Measurements from ENCODE around the gene TSG101. TPM values are rescaled to one million over a fixed set of nuclear protein-coding genes. Genes with fewer than 3 reads are reported as not detected.

Gene TSG101
- total RNA-seq, 1 experiment from 2014 or later, result 79.1 TPM

- no peaks in the 10 kb centered on the region for H3K4me1 ChIP-seq (ENCODE audit: control insufficient read depth, insufficient read depth, low read length)
- ChIA-PET CTCF (no interaction called here), POLR2A (no interaction called here)
- TF ChIP-seq TCF7L2 (IDR thresholded peaks at IDR 0.05; ENCODE audit: low read depth, low read length) (no peak), POLR2AphosphoS5 (IDR thresholded peaks at IDR 0.05; ENCODE audit: low read depth, low read length) (no peak), SIN3A (IDR thresholded peaks at IDR 0.05; ENCODE audit: borderline replicate concordance, insufficient read depth, low read depth, low read length) (no peak), CTCF (IDR thresholded peaks at IDR 0.05) (no peak), REST (IDR thresholded peaks at IDR 0.05; ENCODE audit: insufficient read depth in 1 of 2, low read depth in 2 of 2, low read length in 1 of 2) (no peak)
- H3K27me3 ChIP-seq (ENCODE audit: control insufficient read depth, insufficient read depth, low read length), result no peaks in the 10 kb centered on the region
- in situ Hi-C loops (cut with HindIII; ENCODE audit: low pct_unique_long_range_greater_than_20kb, low sequenced_read_pairs), result no loop called here
- no peaks in the 10 kb centered on the region for H3K9me3 ChIP-seq (ENCODE audit: control insufficient read depth, insufficient read depth, low read depth, low read length)
- ATAC-seq, result no peak
- no peak overlapping the region for H3K4me3 ChIP-seq (ENCODE audit: low read depth in 2 of 2, low read length in 2 of 2)
- no TSS peak for BruUV-seq (replicated peaks)
- peaks cover 5% of the 10 kb centered on the region for H3K36me3 ChIP-seq (ENCODE audit: control insufficient read depth, insufficient read depth, low read length)
- DNase-seq (ENCODE audit: low read depth, low spot score), result no peak
- intact Hi-C loops (cut with micrococcal nuclease; ENCODE audit: unreplicated experiment), result no loop called here
- no peak overlapping the region for H3K27ac ChIP-seq (ENCODE audit: low read length)
Observed at GRCh38 chr11:18490319-18490718, 36.4 kb downstream of the TSG101 start.

GRCh38 chr11:18485913-18486528, 40.7 kb downstream of the TSG101 start:
- DNase-seq (ENCODE audit: low read depth, low spot score), result no peak
- intact Hi-C loops (cut with micrococcal nuclease; ENCODE audit: unreplicated experiment) (no loop called here), in situ Hi-C loops (cut with HindIII; ENCODE audit: low pct_unique_long_range_greater_than_20kb, low sequenced_read_pairs) (no loop called here)
- ATAC-seq, result no peak
- Histone ChIP-seq H3K4me3 (ENCODE audit: low read depth in 2 of 2, low read length in 2 of 2) (no peak overlapping the region), H3K4me1 (ENCODE audit: control insufficient read depth, insufficient read depth, low read length) (no peaks in the 10 kb centered on the region), H3K9me3 (ENCODE audit: control insufficient read depth, insufficient read depth, low read depth, low read length) (no peaks in the 10 kb centered on the region), H3K27me3 (ENCODE audit: control insufficient read depth, insufficient read depth, low read length) (no peaks in the 10 kb centered on the region), H3K36me3 (ENCODE audit: control insufficient read depth, insufficient read depth, low read length) (peaks cover 13% of the 10 kb centered on the region), H3K27ac (ENCODE audit: low read length) (no peak overlapping the region)
- ChIA-PET POLR2A (no interaction called here), CTCF (no interaction called here)
- BruUV-seq (replicated peaks), result no TSS peak
- no peak for TF ChIP-seq POLR2AphosphoS5 (IDR thresholded peaks at IDR 0.05; ENCODE audit: low read depth, low read length)
- no peak for TF ChIP-seq TCF7L2 (IDR thresholded peaks at IDR 0.05; ENCODE audit: low read depth, low read length)
- no peak for TF ChIP-seq SIN3A (IDR thresholded peaks at IDR 0.05; ENCODE audit: borderline replicate concordance, insufficient read depth, low read depth, low read length)

GRCh38 chr11:18479063-18479462, 47.7 kb downstream of the TSG101 start:
- ATAC-seq, result no peak
- TF ChIP-seq CTCF (IDR thresholded peaks at IDR 0.05) (no peak), POLR2AphosphoS5 (IDR thresholded peaks at IDR 0.05; ENCODE audit: low read depth, low read length) (no peak), SIN3A (IDR thresholded peaks at IDR 0.05; ENCODE audit: borderline replicate concordance, insufficient read depth, low read depth, low read length) (no peak), TCF7L2 (IDR thresholded peaks at IDR 0.05; ENCODE audit: low read depth, low read length) (no peak), REST (IDR thresholded peaks at IDR 0.05; ENCODE audit: insufficient read depth in 1 of 2, low read depth in 2 of 2, low read length in 1 of 2) (no peak)
- ChIA-PET POLR2A (no interaction called here), CTCF (interaction anchor here (0.6 kb wide), 1 partner anchor 28 kb away, joined by 3 read pairs; no protein-coding TSS in a partner anchor)
- H3K27ac ChIP-seq (ENCODE audit: low read length), result no peak overlapping the region
- H3K9me3 ChIP-seq (ENCODE audit: control insufficient read depth, insufficient read depth, low read depth, low read length), result no peaks in the 10 kb centered on the region
- peaks cover 28% of the 10 kb centered on the region for H3K36me3 ChIP-seq (ENCODE audit: control insufficient read depth, insufficient read depth, low read length)
- BruUV-seq (replicated peaks), result no TSS peak
- in situ Hi-C loops (cut with HindIII; ENCODE audit: low pct_unique_long_range_greater_than_20kb, low sequenced_read_pairs) (no loop called here), intact Hi-C loops (cut with micrococcal nuclease; ENCODE audit: unreplicated experiment) (no loop called here)
- H3K4me1 ChIP-seq (ENCODE audit: control insufficient read depth, insufficient read depth, low read length), result no peaks in the 10 kb centered on the region
- no peak for DNase-seq (ENCODE audit: low read depth, low spot score)
- H3K4me3 ChIP-seq (ENCODE audit: low read depth in 2 of 2, low read length in 2 of 2), result no peak overlapping the region
- H3K27me3 ChIP-seq (ENCODE audit: control insufficient read depth, insufficient read depth, low read length), result no peaks in the 10 kb centered on the region

All from Panc1 (cell line).